HG03280 (cell line): Measurements from ENCODE around the gene CCR5AS.

Experiments used
- ATAC-seq: cut with Tn5 transposase; IDR thresholded peaks from one replicate; pipeline ENCODE4 v1.9.1; 2021; ENCODE audit warnings: mild to moderate bottlenecking, moderate library complexity; ENCODE audit not compliant: unreplicated experiment

Gene CCR5AS

GRCh38 chr3:46321461-46322104 is 85.3 kb downstream of the CCR5AS start:
- ATAC-seq, result no peak

- no peak for ATAC-seq
Measured at GRCh38 chr3:46318207-46318927, 88.5 kb downstream of the CCR5AS start.

GRCh38 chr3:46316206-46316605 is 90.7 kb downstream of the CCR5AS start:
- no peak for ATAC-seq

- ATAC-seq, result no peak
Measured at GRCh38 chr3:46314517-46314916, 92.3 kb downstream of the CCR5AS start.
